ENCODE results near the gene RNF7. TPM values are rescaled to one million over a fixed set of nuclear protein-coding genes. Genes with fewer than 3 reads are reported as not detected.

RNF7 gene
- total and polyA plus RNA-seq, 2 donors (not counting 3 experiments of a cell fraction or from before 2014, with no cell fraction given) = 120 to 136 TPM

DNA sequence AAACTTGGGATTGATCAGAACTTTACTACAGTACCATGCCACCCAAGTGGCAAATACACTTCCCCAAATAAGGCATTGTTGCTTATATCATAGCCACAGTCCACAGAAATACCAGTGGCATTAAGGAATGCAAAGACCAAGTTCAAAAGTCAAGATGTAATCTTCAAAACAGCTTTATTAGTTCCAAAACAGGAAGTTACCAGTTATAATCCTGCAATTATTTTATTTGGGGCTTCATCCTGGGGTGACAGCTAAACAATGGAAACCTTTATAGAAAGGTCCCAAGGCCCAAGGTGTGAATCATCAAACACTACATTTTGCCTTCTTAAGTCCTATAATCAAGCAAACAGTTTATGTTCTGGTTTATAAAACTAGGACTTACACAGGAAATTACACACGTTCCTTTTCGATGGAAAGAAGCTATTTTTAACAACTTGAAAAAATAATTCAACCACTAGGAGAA lies 30.3 kb upstream of the RNF7 start:
- Histone ChIP-seq H3K79me2 (ENCODE audit: control insufficient read depth, insufficient read depth, low read length) (no peaks in the 10 kb centered on the region), H3K9me3 (replicated peaks; ENCODE audit: control insufficient read depth, insufficient read depth, low read length) (no peaks in the 10 kb centered on the region), H3K4me3 (replicated peaks in 1 of 3; ENCODE audit: insufficient read depth in 1 of 3, low read depth in 1 of 3, low read length in 3 of 3) (no peak overlapping the region), H3K9ac (replicated peaks; ENCODE audit: extremely low read depth, insufficient read depth, low read length) (peak overlapping the region; percentile 64), H3K27me3 (ENCODE audit: control insufficient read depth in 2 of 2, insufficient read depth in 2 of 2, low read length in 2 of 2) (no peaks in the 10 kb centered on the region), H3K4me1 (ENCODE audit: control insufficient read depth, extremely low read depth, insufficient read depth, low read length) (peaks cover 52% of the 10 kb centered on the region), H4K20me1 (replicated peaks; ENCODE audit: control insufficient read depth, extremely low read depth, insufficient read depth, low read length) (no peaks in the 10 kb centered on the region), H3K36me3 (ENCODE audit: control insufficient read depth in 2 of 2, extremely low read depth in 1 of 2, insufficient read depth in 2 of 2, low read length in 2 of 2) (no peaks in the 10 kb centered on the region), H3K9me1 (replicated peaks; ENCODE audit: control insufficient read depth, extremely low read depth, insufficient read depth, low read length) (no peaks in the 10 kb centered on the region), H3K4me2 (ENCODE audit: insufficient read depth, low read length) (peak overlapping the region; percentile 53), H2AFZ (ENCODE audit: low read depth, low read length) (no peak overlapping the region), H3K27ac (ENCODE audit: insufficient read depth, low read depth, low read length) (peak overlapping the region; percentile 89)
- peak; percentile 97 for DNase-seq (ENCODE audit: low read depth, low spot score)
- intact Hi-C loops (cut with micrococcal nuclease) (loop anchor here (1.0 kb wide), 2 partner anchors 26 to 31 kb away; partner anchors contain the start of gene RNF7), dilution Hi-C loops (cut with MboI; ENCODE audit: extremely low pct_ligation_motif_present, low sequenced_read_pairs) (no loop called here)
- POLR2A ChIA-PET = interaction anchor here (0.6 to 0.9 kb wide), 2 partner anchors 26 to 173 kb away, joined by 3 to 4 read pairs; no protein-coding TSS in a partner anchor
- TF ChIP-seq, protein P1, sequence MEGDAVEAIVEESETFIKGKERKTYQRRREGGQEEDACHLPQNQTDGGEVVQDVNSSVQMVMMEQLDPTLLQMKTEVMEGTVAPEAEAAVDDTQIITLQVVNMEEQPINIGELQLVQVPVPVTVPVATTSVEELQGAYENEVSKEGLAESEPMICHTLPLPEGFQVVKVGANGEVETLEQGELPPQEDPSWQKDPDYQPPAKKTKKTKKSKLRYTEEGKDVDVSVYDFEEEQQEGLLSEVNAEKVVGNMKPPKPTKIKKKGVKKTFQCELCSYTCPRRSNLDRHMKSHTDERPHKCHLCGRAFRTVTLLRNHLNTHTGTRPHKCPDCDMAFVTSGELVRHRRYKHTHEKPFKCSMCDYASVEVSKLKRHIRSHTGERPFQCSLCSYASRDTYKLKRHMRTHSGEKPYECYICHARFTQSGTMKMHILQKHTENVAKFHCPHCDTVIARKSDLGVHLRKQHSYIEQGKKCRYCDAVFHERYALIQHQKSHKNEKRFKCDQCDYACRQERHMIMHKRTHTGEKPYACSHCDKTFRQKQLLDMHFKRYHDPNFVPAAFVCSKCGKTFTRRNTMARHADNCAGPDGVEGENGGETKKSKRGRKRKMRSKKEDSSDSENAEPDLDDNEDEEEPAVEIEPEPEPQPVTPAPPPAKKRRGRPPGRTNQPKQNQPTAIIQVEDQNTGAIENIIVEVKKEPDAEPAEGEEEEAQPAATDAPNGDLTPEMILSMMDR (IDR thresholded peaks at IDR 0.05; ENCODE audit: extremely low read depth in 1 of 2, insufficient read depth in 1 of 2, low read depth in 1 of 2, low read length in 2 of 2) = no peak
- peak; percentile 41 for TF ChIP-seq POLR2A (IDR thresholded peaks at IDR 0.05; ENCODE audit: low read depth, low read length)
- TF ChIP-seq MYC (IDR thresholded peaks at IDR 0.05; ENCODE audit: low read depth, low read length) = no peak
- peak; percentile 89 for TF ChIP-seq GATA2 (IDR thresholded peaks at IDR 0.05; ENCODE audit: insufficient read depth, insufficient read length, low read depth, low read length)
- TF ChIP-seq POLR2AphosphoS5 (IDR thresholded peaks at IDR 0.05; ENCODE audit: insufficient read depth, low read depth, low read length) = peak; percentile 85
- peak; percentile 90 for TF ChIP-seq FOS (IDR thresholded peaks at IDR 0.05; ENCODE audit: borderline replicate concordance, insufficient read depth, low read length)
- TF ChIP-seq EZH2 (IDR thresholded peaks at IDR 0.05; ENCODE audit: borderline replicate concordance, low read depth, low read length, severe bottlenecking) = no peak
- peak; percentile 90 for TF ChIP-seq JUN (IDR thresholded peaks at IDR 0.05; ENCODE audit: borderline replicate concordance, insufficient read depth, insufficient read length, low read depth)
- TF ChIP-seq, protein P2, sequence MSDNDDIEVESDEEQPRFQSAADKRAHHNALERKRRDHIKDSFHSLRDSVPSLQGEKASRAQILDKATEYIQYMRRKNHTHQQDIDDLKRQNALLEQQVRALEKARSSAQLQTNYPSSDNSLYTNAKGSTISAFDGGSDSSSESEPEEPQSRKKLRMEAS (IDR thresholded peaks at IDR 0.05; ENCODE audit: insufficient read depth, insufficient read length) = no peak
- no TSS peak for BruUV-seq (replicated peaks)
- CTCF ChIA-PET = interaction anchor here (0.9 to 1.8 kb wide), 9 partner anchors 8 to 205 kb away, joined by 3 to 7 read pairs (median 4); partner anchors contain the start of gene RNF7
- peak; percentile 86 for FAIRE-seq
